GM18951 (cell line): Measurements from ENCODE around the gene ZSCAN9.

ENCODE experiments used
- POLR2A ChIP-seq: IDR thresholded peaks from 4 replicates; pipeline ENCODE4 v1.6.1; 2011; ENCODE audit warnings: mild to moderate bottlenecking; ENCODE audit not compliant: insufficient read length, insufficient read depth; ENCODE audit errors: extremely low read depth
- in situ Hi-C: fragments of 300-500 bp; cut with MboI; formaldehyde crosslinking; loops from one replicate; pipeline ENCODE4 v1.12.0; 2022; ENCODE audit warnings: low sequenced_read_pairs, mixed read lengths, inconsistent platforms; ENCODE audit not compliant: unreplicated experiment

Gene ZSCAN9

DNA sequence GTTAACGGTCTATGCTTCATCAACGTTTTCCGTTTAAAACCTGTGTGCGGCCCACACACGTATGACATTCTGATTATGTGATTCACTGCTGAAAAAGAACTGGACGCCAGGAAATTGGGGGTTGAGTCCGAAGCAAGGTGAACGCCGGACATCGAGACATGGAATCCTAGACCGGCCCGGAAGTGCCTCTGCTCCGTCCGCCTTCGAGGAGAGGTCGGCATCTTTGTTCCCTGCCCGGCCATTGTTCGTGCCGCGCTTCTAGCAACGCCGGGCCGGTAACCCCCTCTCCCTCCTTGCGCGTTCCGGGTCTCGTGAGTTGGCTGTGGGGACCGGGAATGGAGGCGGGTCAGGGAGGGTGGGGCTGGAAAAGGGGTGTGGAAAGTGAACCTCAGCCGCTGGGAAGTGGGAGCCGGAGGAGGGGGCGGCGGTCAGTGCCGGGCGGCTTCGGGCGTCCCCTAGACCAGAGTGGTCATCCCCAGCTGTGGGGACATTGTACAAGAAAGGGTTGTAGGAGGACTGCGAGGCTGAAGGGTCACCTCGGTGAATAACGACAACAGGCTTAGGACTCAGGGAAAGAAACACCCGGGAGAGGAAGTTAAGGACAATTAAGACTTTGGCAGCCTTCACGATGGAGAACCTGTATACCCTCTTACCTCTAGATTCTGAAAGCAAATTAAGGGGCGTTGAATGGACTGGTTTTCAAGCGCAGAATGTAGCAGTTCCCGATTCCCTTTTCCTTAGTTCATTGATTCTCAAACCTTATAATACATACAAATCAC, at the start of gene ZSCAN9:
ZSCAN9 (plus strand) TSS at position 220 of the 779 bp plus-strand sequence. CDS start 1,810 bp downstream, outside the sequence.
- in situ Hi-C loops = no loop called here
- TF ChIP-seq POLR2A = peak; percentile 79

DNA sequence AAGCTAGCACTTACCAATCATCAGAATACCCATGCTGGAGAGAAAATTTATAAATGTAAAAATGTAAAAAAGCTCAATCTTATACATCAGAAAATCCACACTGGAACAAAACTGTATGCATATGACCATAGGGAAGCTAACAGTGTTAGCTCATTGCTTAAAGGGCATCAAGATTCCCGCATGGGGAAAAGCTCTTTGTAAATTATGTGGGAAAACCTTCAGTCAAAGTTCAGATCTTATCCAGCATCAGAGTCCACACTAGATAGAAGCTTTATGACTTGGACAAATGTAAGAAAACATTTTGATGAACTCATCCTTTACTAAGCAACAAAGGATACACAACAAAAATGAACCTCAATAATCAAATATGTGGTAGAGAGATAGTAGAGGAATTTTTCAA, 48.7 kb upstream of the ZSCAN9 start:
- in situ Hi-C loops = no loop called here
- TF ChIP-seq POLR2A = no peak

DNA sequence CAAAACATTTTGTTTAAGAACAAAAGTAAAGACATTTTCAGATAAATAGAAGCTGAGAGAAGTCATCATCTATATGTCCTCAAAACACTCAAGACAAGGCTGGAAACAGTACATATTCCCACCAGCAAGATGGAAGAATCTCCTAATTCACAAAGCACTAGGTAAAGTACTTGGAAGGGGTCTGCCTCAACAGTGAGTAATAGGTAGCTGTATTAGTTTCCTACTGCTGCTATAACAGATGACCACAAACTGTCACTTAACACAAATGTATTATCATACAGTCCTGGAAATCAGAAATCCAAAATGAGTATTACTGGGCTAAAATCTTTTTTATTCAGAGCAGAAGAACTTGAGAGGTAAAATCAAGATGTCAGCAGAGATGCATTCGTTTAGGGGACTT, 42.8 kb upstream of the ZSCAN9 start:
- in situ Hi-C loops = no loop called here
- TF ChIP-seq POLR2A = no peak

DNA sequence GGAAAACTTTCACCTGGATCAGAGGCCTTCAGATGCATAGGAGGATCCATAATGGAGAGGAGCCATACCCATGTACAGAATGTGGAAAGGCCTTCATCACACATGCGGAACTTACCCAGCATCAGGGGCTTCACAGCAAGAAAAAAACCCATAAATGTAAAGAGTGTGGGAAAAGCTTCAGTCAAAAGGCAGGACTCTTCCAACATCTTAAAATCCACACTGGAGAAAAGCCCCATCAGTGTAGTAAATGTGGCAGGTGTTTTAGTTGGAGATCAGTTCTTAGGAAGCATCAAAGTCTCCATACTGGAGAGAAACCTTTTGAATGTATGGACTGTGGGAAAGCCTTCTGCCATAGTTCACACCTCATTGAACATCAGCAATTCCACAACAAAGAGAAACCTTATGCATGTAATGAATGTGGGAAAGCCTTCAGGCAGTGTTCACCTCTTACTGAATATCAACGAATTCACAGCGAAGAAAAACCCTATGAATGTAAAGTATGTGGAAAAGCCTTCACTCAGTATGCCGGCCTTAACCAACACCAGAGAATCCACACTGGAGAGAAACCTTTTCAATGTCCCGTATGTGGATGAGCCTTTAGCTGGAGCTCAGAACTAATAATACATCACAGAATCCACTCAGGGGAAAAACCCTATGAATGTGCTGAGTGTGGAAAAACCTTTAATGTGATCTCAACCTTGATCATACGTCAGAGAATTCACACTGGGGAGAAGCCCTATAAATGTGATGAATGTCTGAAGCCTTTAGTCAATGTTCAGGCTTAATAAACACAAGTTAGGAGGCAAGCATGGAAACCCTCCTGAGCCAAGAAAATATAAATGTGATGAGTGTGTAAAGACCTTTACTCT, 36.7 kb upstream of the ZSCAN9 start:
- in situ Hi-C loops = no loop called here
- no peak for TF ChIP-seq POLR2A

DNA sequence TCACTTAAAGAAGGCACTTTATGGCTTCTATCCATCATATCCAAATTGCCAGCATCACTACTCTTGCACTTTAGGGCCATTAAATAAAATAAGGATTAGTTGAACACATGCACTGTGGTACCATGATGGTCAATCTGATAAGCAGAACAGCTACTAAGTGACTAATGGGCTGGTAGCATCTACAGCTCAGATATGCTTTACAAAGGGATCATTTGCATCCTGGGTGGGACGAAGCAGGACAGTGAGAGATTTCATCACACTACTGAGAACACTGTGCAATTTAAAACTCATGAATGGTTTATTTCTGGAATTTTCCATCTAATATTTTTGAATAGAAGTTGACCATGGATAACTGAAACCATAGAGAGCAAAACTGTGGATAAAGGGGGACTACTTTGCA, 25.1 kb upstream of the ZSCAN9 start:
- in situ Hi-C loops = no loop called here
- no peak for TF ChIP-seq POLR2A

DNA sequence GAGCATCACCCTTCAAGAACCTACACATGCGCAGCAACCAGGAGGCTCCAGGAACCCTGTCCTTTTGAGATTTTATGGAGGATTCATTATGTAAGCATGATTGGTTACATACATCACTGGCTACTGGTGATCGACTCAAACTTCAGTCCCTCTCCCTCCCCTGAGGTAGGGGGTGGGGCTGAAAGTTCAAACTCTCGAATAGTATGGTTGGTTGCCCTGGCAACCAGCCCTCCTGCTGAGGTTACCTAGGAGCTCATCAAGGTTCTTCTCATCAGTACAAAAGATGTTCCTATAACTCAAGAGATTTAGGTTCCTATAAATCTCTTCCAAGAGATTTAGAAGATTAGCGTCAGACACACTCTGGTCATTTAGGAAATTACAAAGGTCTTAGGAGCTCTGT, 21.9 kb upstream of the ZSCAN9 start:
- in situ Hi-C loops = no loop called here
- TF ChIP-seq POLR2A = no peak

DNA sequence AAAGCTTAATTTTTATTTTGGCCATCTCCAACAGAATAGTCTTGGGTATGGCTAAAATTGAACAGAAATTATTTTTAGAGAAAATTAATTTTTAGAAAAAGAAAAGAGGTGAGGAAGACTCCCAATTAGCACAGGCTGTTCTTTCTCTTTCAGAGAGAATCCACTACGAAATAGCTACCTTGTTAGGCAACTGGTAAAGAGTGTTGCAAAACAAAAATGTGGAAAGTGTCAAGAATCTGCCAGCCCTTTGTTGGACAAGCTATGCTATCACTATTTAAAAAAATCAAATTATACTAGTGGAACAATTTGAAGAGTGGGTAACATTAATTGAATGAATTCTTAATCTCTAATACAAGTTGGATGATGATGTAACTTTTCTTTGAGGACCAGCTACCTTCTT, 19.2 kb upstream of the ZSCAN9 start:
- in situ Hi-C loops = no loop called here
- TF ChIP-seq POLR2A = no peak

DNA sequence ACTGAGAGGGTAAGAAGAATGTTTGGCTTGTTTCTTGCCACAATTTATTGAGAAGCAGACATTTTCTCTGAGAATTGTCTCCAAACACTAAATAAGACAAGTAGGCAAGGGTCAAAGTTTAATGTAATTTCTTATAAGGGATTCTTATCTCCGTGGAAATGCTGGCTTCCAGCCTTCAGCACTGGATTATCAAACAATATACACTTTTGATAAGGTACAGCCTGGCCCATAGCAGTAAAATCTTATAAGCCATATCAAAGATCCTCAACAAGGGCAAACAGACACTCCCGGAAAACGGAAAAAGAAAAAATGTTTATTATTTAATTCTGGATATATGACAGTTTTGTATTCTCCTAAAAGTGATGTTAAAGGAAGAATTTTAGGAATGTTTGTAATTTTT, 18.5 kb upstream of the ZSCAN9 start:
- in situ Hi-C loops = no loop called here
- no peak for TF ChIP-seq POLR2A

DNA sequence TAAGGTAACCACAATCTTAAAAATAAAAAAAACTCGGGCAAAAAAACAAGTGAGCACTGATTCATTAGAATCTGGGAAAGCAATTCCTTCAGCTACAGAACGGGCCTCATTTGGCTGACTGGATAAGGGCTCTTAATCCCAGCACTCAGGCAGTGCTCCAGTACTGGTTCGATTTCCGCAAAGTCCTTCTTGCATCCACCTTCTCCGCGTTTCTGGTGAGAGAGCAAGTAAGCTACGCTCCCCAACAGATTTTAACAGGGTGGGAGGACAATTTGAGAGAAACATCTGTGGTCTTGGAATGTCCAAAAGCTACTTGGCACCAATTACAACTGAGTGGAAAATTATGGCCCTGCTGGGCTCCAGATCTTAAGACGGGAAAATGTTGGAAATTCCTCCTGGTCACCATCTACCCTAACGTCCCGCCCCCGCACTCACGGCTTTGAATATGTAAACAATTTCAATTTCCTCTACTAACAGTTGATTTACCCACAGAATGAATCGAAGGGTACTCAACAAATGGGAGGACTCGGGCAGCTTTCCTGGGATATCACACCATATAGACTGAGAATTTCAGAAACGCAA, 18.1 kb upstream of the ZSCAN9 start:
- no peak for TF ChIP-seq POLR2A
- in situ Hi-C loops = no loop called here

DNA sequence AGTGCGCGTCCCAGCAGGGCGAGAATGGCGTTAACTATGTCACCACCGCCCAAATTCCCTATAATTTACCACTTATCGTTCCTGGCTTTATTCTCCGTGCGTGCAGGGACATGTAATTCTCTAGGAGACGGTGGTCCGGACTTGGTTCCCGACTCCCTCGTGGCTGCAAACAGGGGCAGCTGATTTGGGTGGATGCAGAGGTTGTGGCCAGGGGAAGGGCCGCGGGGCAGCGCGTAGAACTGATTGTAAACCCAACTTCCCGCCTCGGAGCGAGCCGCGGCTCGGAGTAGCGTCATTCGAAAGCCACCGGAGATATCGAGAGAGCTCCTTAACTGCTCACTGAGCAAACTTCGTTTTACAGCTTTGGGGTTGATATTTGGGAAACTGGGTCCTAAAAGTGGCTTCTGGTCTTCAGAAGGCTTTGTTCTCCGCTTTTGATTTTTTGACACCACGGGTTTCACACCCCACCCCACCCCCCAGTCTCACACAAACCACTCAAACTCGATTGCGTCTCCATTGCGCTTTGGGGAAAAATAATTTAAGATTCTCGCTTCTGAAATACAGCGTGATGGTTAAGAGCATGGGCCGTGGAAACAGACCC, 17.5 kb upstream of the ZSCAN9 start:
- no peak for TF ChIP-seq POLR2A
- in situ Hi-C loops = no loop called here

DNA sequence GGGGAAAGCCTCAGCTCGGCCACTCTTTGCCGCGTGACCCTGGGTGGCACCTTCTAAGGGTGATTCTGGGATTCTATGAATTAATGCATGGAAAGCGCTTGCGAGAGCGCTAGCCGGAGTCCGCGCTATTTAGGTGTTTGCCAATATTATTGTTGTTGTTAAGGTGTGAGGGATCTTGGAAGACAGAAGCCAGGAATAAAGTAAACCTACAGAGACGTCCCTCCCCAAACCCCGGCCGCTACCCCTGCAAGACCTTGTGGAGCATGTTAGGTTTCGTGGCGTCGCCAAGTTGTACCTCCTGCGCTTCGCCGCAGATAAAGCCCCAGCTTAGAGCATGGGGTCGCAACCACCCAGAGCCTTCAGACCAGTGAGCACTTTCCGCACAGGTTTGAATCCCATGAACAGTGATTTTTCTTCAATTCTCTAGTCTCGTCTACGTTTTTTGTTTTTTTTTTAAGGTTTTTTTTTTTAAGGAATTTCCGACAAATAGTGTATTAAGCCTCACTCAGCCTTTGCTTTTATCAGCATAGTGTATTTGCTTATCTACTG, 16.9 kb upstream of the ZSCAN9 start:
- in situ Hi-C loops = no loop called here
- TF ChIP-seq POLR2A = no peak

DNA sequence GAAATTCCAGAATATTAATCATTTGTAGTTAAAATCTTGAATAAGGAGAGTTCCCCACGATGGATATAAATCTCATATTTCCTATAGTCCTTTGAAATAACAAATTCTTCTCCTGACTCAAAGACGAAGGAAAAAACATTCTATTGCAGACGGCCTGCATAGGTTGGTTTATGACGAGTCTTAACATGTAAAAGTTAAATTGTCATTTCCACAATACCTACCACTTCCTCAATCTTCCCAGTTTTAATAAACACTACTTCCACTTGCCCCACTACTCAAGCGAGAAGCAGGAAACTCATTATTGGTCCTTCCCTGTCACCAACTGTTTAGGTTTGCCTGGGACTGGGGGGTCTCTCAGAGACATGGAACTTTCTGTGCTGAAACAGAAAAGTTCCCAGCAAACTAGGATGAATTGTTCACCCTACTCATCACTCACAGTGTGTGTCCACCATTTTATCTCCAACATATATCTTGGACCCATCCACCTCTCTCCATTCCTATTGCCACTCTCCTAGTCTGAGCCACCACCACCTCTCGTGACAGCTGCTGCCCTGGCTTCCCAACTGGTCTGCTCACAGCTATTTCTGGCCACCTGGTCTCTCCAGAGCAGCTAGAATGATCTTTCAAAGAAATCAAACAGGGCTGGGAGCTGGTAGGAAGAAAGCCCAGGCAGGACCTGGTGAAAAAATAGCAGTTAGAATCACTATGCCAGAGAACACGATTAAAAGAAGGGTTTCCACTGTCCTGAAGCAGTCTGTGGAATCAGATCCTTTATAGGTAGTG, 15.1 kb upstream of the ZSCAN9 start:
- in situ Hi-C loops = no loop called here
- TF ChIP-seq POLR2A = no peak
